Ovary (tissue), 9 donors: ENCODE results near the gene RRP1B. TPM values are rescaled to one million over a fixed set of nuclear protein-coding genes. Genes with fewer than 3 reads are reported as not detected.

Experiments
- DNase-seq, 5 donors: peaks; one replicate each; pipeline ENCODE4 v3.0.0-alpha.2; 2019 to 2020
- H3K27ac ChIP-seq, 2 donors: fragments of 200-600 bp; one replicate each; pipeline versions ENCODE4 v1.5.1 to v1.8.0; 2019 to 2022
- H3K27me3 ChIP-seq: fragments of 200-600 bp; one replicate; pipeline ENCODE4 v1.8.0; 2022
- H3K36me3 ChIP-seq: fragments of 200-600 bp; sonication (generic); one replicate; pipeline ENCODE4 v1.5.1; 2019
- H3K4me1 ChIP-seq: one replicate; pipeline ENCODE4 v1.8.1; 2013; ENCODE audit warnings: mild to moderate bottlenecking, moderate library complexity; ENCODE audit not compliant: insufficient read depth
- H3K4me3 ChIP-seq: fragments of 200-600 bp; sonication (generic); one replicate; pipeline ENCODE4 v1.5.1; 2017
- H3K9me3 ChIP-seq, 2 donors: fragments of 200-600 bp in 1 of 2; sonication (generic) in 1 of 2; one replicate each; pipeline versions ENCODE4 v1.5.1 to v1.8.1; 2013 to 2019; ENCODE audit warnings: mild to moderate bottlenecking in 1 of 2, moderate library complexity in 1 of 2
- EP300 ChIP-seq: sonication (generic); formaldehyde crosslinking; IDR thresholded peaks from one replicate; pipeline ENCODE4 v1.6.1; 2017; ENCODE audit warnings: antibody characterized with exemption
- POLR2A ChIP-seq: fragments of 450-650 bp; IDR thresholded peaks from one replicate; pipeline ENCODE4 v1.6.1; 2017; ENCODE audit warnings: antibody characterized with exemption, mild to moderate bottlenecking, moderate library complexity
- WGBS, 3 donors: extraction: QIAGEN DNeasy Blood & Tissue Kit in 1 of 3; methylation state at CpG; one replicate each; pipeline versions ENCODE4 v1.1.5 to v1.1.7; 2013 to 2017; 5-methylcytosine and 5-hydroxymethylcytosine counted together
- intact Hi-C, 4 donors: fragments of 100-400 bp; cut with DNase I; formaldehyde crosslinking; loops; one replicate each; pipeline versions ENCODE4 v1.11.0 to v1.15.1; 2022 to 2023
- polyA plus RNA-seq, 2 donors: library from polyadenylated mRNA; stranded (reverse); fragments of 200-250 nt in 1 of 2; fragments of 350-450 nt in 1 of 2; fragmentation: Illumina TruSeq in 1 of 2; extraction: RNeasy Lipid Tissue Mini Kit (QIAGEN cat#74804) in 1 of 2; gene quantifications; one replicate each; pipeline ENCODE4 v1.2.3, GENCODE V29; 2013 to 2014
- total RNA-seq, 7 donors: library from RNA; depleted of rRNA in 2 of 7; stranded (reverse); fragments of >200 nt in 2 of 7; fragmentation: NEBNext Ultra II Directional in 3 of 7; extraction: Animal tissue kit (Norgen Biotek cat#: 25700) in 3 of 7; gene quantifications; one replicate each; pipeline versions ENCODE4 v1.1.0 to v1.2.4, GENCODE V29; 2016 to 2023
- TF ChIP-seq, protein P1 (sequence below), 3 donors: fragments of 450-650 bp in 2 of 3; fragments of 200-600 bp in 1 of 3; IDR thresholded peaks; one replicate each; pipeline versions ENCODE4 v1.5.1 to v1.8.0; 2016 to 2022; ENCODE audit warnings: antibody characterized with exemption in 3 of 3, mild to moderate bottlenecking in 1 of 3
- donor health status: DM: no; HTN: no; CAD: no; lungs with moderate emphysema.
- donor health status: DM: no; HTN: no; CAD: no.
- donor health status: Bipolar disorder and iron deficiency.
- donor health status: DM: yes; HTN: yes; CAD: no.
- donor health status: DM: no; HTN: no; CAD: no.
- donor health status: DM: yes; HTN: yes; CAD: no.

RRP1B gene
- total and polyA plus RNA-seq, 9 donors, result 11.3 to 31.8 (median 28.4) TPM

DNA sequence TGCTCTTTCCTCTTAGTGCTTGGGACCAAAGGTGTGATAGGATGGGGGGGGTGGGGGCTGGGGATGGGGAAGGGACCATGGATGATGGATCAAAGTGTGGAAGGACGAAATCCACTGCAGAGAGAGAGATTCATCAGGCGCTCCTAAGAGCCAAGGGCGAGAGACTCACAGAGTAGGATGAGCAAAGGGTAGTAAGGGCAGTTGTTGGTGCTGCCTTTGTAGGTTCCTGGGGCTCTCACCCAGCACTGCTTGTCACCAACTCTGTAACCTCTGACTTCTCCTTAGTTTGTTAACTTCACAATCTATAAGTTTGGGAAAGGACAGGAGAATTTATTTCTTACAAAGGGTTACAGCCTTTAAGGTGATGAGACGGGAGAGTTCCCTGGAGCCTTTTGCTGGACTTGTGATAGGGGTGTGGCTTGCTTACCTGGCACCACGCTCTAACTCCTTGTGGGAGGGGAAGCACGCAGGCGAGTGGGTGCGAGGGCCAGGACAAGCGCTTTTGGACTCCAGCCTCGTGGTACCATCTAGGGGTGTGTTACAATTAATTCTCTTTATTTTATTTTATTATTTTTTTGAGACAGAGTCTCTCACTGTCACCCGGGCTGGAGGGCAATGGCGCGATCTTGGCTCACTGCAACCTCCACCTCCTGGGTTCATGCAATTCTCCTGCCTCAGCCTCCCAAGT is 58.0 kb downstream of the RRP1B start:
- no peak overlapping the region for H3K27ac ChIP-seq
- TF ChIP-seq EP300, result no peak
- TF ChIP-seq POLR2A, result no peak
- TF ChIP-seq, protein P1, sequence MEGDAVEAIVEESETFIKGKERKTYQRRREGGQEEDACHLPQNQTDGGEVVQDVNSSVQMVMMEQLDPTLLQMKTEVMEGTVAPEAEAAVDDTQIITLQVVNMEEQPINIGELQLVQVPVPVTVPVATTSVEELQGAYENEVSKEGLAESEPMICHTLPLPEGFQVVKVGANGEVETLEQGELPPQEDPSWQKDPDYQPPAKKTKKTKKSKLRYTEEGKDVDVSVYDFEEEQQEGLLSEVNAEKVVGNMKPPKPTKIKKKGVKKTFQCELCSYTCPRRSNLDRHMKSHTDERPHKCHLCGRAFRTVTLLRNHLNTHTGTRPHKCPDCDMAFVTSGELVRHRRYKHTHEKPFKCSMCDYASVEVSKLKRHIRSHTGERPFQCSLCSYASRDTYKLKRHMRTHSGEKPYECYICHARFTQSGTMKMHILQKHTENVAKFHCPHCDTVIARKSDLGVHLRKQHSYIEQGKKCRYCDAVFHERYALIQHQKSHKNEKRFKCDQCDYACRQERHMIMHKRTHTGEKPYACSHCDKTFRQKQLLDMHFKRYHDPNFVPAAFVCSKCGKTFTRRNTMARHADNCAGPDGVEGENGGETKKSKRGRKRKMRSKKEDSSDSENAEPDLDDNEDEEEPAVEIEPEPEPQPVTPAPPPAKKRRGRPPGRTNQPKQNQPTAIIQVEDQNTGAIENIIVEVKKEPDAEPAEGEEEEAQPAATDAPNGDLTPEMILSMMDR (IDR thresholded peaks at IDR 0.05), result no peak
- no peaks in the 10 kb centered on the region for H3K9me3 ChIP-seq
- 86 to 89% (median 88%) methylated on average over 13 of the region's 13 CpGs for WGBS, 3 donors
- no peak for DNase-seq
- intact Hi-C loops, result no loop called here
- no peaks in the 10 kb centered on the region for H3K36me3 ChIP-seq
- no peaks in the 10 kb centered on the region for H3K27me3 ChIP-seq
- no peak overlapping the region for H3K4me3 ChIP-seq
- H3K4me1 ChIP-seq, result peaks cover 20% of the 10 kb centered on the region

DNA sequence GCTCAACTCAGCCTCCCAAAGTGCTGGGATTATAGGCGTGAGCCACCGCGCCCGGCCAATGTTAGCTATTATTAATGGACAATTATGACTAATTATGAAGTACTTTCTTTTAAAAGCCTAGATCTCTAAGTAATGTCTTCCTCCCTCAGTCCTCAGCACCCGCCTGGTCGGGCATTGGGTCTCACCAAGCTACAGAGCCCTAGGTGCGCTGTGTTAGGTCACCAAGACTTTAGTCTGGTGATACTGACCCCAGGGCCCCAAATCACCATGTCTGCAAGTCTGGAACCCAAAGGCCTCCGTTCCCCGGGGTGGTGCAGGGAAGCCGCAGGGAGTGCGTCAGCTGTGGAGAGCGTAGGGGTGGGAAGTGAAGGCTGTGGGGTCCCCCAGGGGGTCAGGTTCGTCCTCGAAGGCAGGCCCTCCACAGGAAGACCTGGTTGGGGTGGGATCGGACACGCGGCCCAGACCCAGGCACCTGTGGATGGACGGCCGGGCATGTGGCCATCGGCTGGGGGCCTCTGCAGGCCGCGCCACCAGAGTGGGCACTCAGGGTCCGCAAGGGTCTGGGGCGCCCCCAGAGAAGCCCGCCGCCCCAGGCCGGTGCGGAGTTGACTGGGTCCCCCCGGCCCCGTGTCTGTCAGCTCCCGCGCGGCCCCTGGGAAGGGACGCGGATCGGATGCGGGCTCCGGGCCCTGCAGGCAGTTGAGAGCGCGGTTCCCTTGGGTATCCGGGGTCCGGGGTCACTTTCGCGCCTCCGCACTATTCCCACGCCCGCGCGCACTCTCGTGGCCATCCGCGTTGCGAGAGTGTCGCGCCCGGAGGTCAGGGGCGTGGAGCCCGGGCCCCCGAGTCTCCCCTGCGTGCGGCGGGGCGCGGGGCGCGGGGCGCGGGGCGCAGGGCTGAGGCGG is 58.9 kb downstream of the RRP1B start:
- no peaks in the 10 kb centered on the region for H3K36me3 ChIP-seq
- DNase-seq, result peak in 2 of 5 donors; percentile 32 to 65
- H3K4me1 ChIP-seq, result peaks cover 20% of the 10 kb centered on the region
- 21 to 33% (median 32%) methylated on average over 34 to 70 of the region's 70 CpGs for WGBS, 3 donors
- peak overlapping the region; percentile 67 for H3K4me3 ChIP-seq
- TF ChIP-seq, protein P1 (IDR thresholded peaks at IDR 0.05), result no peak
- no peak for TF ChIP-seq EP300
- no peak for TF ChIP-seq POLR2A
- H3K9me3 ChIP-seq, result no peaks in the 10 kb centered on the region
- H3K27me3 ChIP-seq, result no peaks in the 10 kb centered on the region
- peak overlapping the region in 1 of 2 donors; percentile 23 for H3K27ac ChIP-seq
- intact Hi-C loops, result no loop called here

DNA sequence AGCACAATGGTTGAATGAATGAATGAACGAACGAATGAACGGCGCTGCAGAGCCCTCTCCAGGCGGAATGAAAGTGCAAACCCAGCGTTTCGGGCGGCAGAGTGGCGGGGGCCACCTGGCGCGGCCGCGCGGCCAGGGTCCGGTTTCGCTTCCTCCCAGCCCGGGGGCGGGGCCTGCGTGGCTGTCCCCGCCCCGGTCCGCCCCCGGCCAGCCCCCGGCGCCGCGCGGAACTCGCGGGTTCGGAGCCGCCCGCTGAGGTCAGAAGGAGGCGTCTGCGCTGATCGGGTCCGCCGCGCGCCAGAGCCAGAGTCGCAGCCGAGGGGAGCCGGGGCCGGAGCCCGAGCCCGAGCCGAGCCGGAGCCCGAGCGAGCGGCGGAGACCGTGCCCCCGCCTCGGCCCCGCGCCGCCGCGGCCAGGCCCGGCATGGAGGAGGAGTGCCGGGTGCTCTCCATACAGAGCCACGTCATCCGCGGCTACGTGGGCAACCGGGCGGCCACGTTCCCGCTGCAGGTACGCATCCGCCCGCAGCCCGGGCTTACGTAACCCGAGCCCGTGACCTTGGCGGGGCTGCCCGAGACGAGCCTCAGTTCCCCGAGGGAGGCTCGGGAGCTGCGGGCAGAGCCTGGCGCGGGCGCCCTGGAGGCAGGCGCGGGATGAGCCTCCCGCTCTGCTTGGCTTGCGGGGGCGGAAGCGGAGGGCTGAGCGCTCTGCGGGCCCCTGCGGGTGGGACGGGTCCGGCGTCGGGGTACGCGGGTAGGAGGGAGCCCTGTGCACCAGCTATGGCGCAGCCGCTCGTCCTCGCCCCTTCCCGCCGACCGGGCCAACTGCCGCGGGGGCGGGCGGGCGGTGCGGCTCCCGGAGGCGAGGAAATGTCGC is 59.8 kb downstream of the RRP1B start, which contains the start of gene PDXK:
TSS of gene PDXK (plus strand) at position 258 of the 876 bp plus-strand sequence. CDS start at position 424, 166 bp downstream.
- Histone ChIP-seq H3K36me3 (no peaks in the 10 kb centered on the region), H3K27ac (peak within 1 kb of the TSS; percentile 75 to 79), H3K27me3 (no peaks in the 10 kb centered on the region), H3K4me3 (peak within 1 kb of the TSS; percentile 67), H3K9me3 (no peaks in the 10 kb centered on the region), H3K4me1 (peaks cover 20% of the 10 kb centered on the region)
- TF ChIP-seq POLR2A (peak; percentile 83), EP300 (no peak)
- TF ChIP-seq, protein P1 (IDR thresholded peaks at IDR 0.05), result peak in 1 of 3 donors; percentile 24
- intact Hi-C loops, result no loop called here
- peak; percentile 81 to 90 (median 87) for DNase-seq
- 0 to 1% (median 0%) methylated on average over 85 to 117 of the region's 117 CpGs for WGBS, 3 donors
